Measurements from ENCODE around the gene MIOS. TPM values are rescaled to one million over a fixed set of nuclear protein-coding genes. Genes with fewer than 3 reads are reported as not detected.

Gene MIOS
- total RNA-seq, 2 experiments from 2014 or later, result 28.9 to 38.7 TPM

GRCh38 chr7:7617550-7617949 lies 50.9 kb downstream of the MIOS start:
- ATAC-seq (no peak), DNase-seq (no peak)
- no peak overlapping the region for H3K4me3 Mint-ChIP-seq
- no peaks in the 10 kb centered on the region for H3K27me3 Mint-ChIP-seq
- no peaks in the 10 kb centered on the region for H3K9me3 Mint-ChIP-seq (ENCODE audit: low read depth)
- no peaks in the 10 kb centered on the region for H3K36me3 Mint-ChIP-seq
- H3K4me1 Mint-ChIP-seq, result peaks cover 2% of the 10 kb centered on the region
- CTCF ChIA-PET, result no interaction called here
- H3K27ac Mint-ChIP-seq, result no peak overlapping the region

GRCh38 chr7:7618410-7618809 lies 51.7 kb downstream of the MIOS start:
- Mint-ChIP-seq H3K4me3 (no peak overlapping the region), H3K36me3 (no peaks in the 10 kb centered on the region), H3K4me1 (peaks cover 2% of the 10 kb centered on the region), H3K27ac (no peak overlapping the region), H3K27me3 (no peaks in the 10 kb centered on the region), H3K9me3 (ENCODE audit: low read depth) (no peaks in the 10 kb centered on the region)
- ATAC-seq (no peak), DNase-seq (no peak)
- CTCF ChIA-PET, result no interaction called here

- CTCF ChIA-PET, result no interaction called here
- Mint-ChIP-seq H3K4me3 (no peak overlapping the region), H3K9me3 (ENCODE audit: low read depth) (no peaks in the 10 kb centered on the region), H3K27ac (no peak overlapping the region), H3K4me1 (peaks cover 2% of the 10 kb centered on the region), H3K27me3 (no peaks in the 10 kb centered on the region), H3K36me3 (no peaks in the 10 kb centered on the region)
- DNase-seq (no peak), ATAC-seq (no peak)
Observed at GRCh38 chr7:7620236-7620635, 53.6 kb downstream of the MIOS start.

GRCh38 chr7:7620644-7621210 lies 54.0 kb downstream of the MIOS start:
- Mint-ChIP-seq H3K36me3 (no peaks in the 10 kb centered on the region), H3K4me1 (peaks cover 2% of the 10 kb centered on the region), H3K4me3 (no peak overlapping the region), H3K27ac (no peak overlapping the region), H3K9me3 (ENCODE audit: low read depth) (peaks cover 1% of the 10 kb centered on the region), H3K27me3 (no peaks in the 10 kb centered on the region)
- ATAC-seq (no peak), DNase-seq (no peak)
- CTCF ChIA-PET, result no interaction called here

- CTCF ChIA-PET, result interaction anchor here (1.3 kb wide), 1 partner anchor 15 kb away, joined by 4 read pairs; no protein-coding TSS in a partner anchor
- no peak for ATAC-seq
- H3K27me3 Mint-ChIP-seq, result no peaks in the 10 kb centered on the region
- H3K4me3 Mint-ChIP-seq, result no peak overlapping the region
- peaks cover 6% of the 10 kb centered on the region for H3K36me3 Mint-ChIP-seq
- no peaks in the 10 kb centered on the region for H3K4me1 Mint-ChIP-seq
- no peak for DNase-seq
- H3K27ac Mint-ChIP-seq, result no peak overlapping the region
- peaks cover 11% of the 10 kb centered on the region for H3K9me3 Mint-ChIP-seq (ENCODE audit: low read depth)
Observed at GRCh38 chr7:7628476-7628875, 61.8 kb downstream of the MIOS start.

GRCh38 chr7:7630626-7631329 lies 64.1 kb downstream of the MIOS start:
- H3K36me3 Mint-ChIP-seq, result peaks cover 16% of the 10 kb centered on the region
- H3K27ac Mint-ChIP-seq, result no peak overlapping the region
- H3K27me3 Mint-ChIP-seq, result no peaks in the 10 kb centered on the region
- ATAC-seq, result no peak
- H3K9me3 Mint-ChIP-seq (ENCODE audit: low read depth), result peaks cover 9% of the 10 kb centered on the region
- CTCF ChIA-PET, result no interaction called here
- H3K4me1 Mint-ChIP-seq, result no peaks in the 10 kb centered on the region
- no peak overlapping the region for H3K4me3 Mint-ChIP-seq
- no peak for DNase-seq

- DNase-seq, result no peak
- Mint-ChIP-seq H3K36me3 (peaks cover 37% of the 10 kb centered on the region), H3K9me3 (ENCODE audit: low read depth) (no peaks in the 10 kb centered on the region), H3K27me3 (no peaks in the 10 kb centered on the region), H3K4me1 (peaks cover 34% of the 10 kb centered on the region), H3K4me3 (peak overlapping the region; percentile 86), H3K27ac (peak overlapping the region; percentile 91)
- CTCF ChIA-PET, result interaction anchor here (2.0 kb wide), 1 partner anchor 71 kb away, joined by 6 read pairs; no protein-coding TSS in a partner anchor
- ATAC-seq, result no peak
Observed at GRCh38 chr7:7639421-7639820, 72.7 kb downstream of the MIOS start.

- H3K9me3 Mint-ChIP-seq (ENCODE audit: low read depth), result no peaks in the 10 kb centered on the region
- ATAC-seq (peak; percentile 20), DNase-seq (peak; percentile 67)
- CTCF ChIA-PET, result interaction anchor here (0.9 to 2.0 kb wide), 5 partner anchors 41 to 486 kb away, joined by 3 to 7 read pairs (median 5); partner anchors contain the start of gene C1GALT1
- H3K4me1 Mint-ChIP-seq, result peaks cover 34% of the 10 kb centered on the region
- H3K4me3 Mint-ChIP-seq, result peak overlapping the region; percentile 86
- peaks cover 39% of the 10 kb centered on the region for H3K36me3 Mint-ChIP-seq
- H3K27ac Mint-ChIP-seq, result peak overlapping the region; percentile 91
- H3K27me3 Mint-ChIP-seq, result no peaks in the 10 kb centered on the region
Observed at GRCh38 chr7:7639847-7640220, 73.2 kb downstream of the MIOS start.

GRCh38 chr7:7640221-7641128 lies 73.8 kb downstream of the MIOS start, which contains the start of gene UMAD1:
Gene UMAD1 (plus strand): TSS chr7:7640752. CDS start chr7:7673372, 32,620 bp downstream.
- peaks cover 34% of the 10 kb centered on the region for H3K4me1 Mint-ChIP-seq
- peaks cover 34% of the 10 kb centered on the region for H3K36me3 Mint-ChIP-seq
- no peaks in the 10 kb centered on the region for H3K27me3 Mint-ChIP-seq
- ATAC-seq (peak; percentile 97), DNase-seq (peak; percentile 100)
- no peaks in the 10 kb centered on the region for H3K9me3 Mint-ChIP-seq (ENCODE audit: low read depth)
- H3K4me3 Mint-ChIP-seq, result peak within 1 kb of the TSS; percentile 86
- H3K27ac Mint-ChIP-seq, result peak within 1 kb of the TSS; percentile 91
- CTCF ChIA-PET, result interaction anchor here (0.9 to 2.0 kb wide), 11 partner anchors 9 to 676 kb away, joined by 3 to 7 read pairs (median 3); partner anchors contain the start of gene C1GALT1

GRCh38 chr7:7641129-7641663 lies 74.5 kb downstream of the MIOS start:
- Mint-ChIP-seq H3K27me3 (no peaks in the 10 kb centered on the region), H3K9me3 (ENCODE audit: low read depth) (no peaks in the 10 kb centered on the region), H3K4me1 (peaks cover 34% of the 10 kb centered on the region), H3K27ac (peak overlapping the region; percentile 91), H3K36me3 (peaks cover 37% of the 10 kb centered on the region), H3K4me3 (peak overlapping the region; percentile 86)
- DNase-seq (no peak), ATAC-seq (no peak)
- CTCF ChIA-PET, result interaction anchor here (0.6 to 2.0 kb wide), 11 partner anchors 8 to 677 kb away, joined by 3 to 7 read pairs (median 3); partner anchors contain the start of gene C1GALT1

GRCh38 chr7:7642081-7642480 lies 75.4 kb downstream of the MIOS start:
- peaks cover 34% of the 10 kb centered on the region for H3K4me1 Mint-ChIP-seq
- ATAC-seq, result no peak
- H3K36me3 Mint-ChIP-seq, result peaks cover 30% of the 10 kb centered on the region
- CTCF ChIA-PET, result no interaction called here
- no peak for DNase-seq
- peak overlapping the region; percentile 91 for H3K27ac Mint-ChIP-seq
- peak overlapping the region; percentile 86 for H3K4me3 Mint-ChIP-seq
- H3K9me3 Mint-ChIP-seq (ENCODE audit: low read depth), result no peaks in the 10 kb centered on the region
- H3K27me3 Mint-ChIP-seq, result no peaks in the 10 kb centered on the region

- DNase-seq (no peak), ATAC-seq (no peak)
- Mint-ChIP-seq H3K4me3 (no peak overlapping the region), H3K27me3 (no peaks in the 10 kb centered on the region), H3K9me3 (ENCODE audit: low read depth) (no peaks in the 10 kb centered on the region), H3K27ac (no peak overlapping the region), H3K36me3 (peaks cover 20% of the 10 kb centered on the region), H3K4me1 (peaks cover 12% of the 10 kb centered on the region)
- CTCF ChIA-PET, result no interaction called here
Observed at GRCh38 chr7:7647495-7648036, 80.9 kb downstream of the MIOS start.
